ENCODE data around the gene PTCH1.

The PTCH1 gene

DNA sequence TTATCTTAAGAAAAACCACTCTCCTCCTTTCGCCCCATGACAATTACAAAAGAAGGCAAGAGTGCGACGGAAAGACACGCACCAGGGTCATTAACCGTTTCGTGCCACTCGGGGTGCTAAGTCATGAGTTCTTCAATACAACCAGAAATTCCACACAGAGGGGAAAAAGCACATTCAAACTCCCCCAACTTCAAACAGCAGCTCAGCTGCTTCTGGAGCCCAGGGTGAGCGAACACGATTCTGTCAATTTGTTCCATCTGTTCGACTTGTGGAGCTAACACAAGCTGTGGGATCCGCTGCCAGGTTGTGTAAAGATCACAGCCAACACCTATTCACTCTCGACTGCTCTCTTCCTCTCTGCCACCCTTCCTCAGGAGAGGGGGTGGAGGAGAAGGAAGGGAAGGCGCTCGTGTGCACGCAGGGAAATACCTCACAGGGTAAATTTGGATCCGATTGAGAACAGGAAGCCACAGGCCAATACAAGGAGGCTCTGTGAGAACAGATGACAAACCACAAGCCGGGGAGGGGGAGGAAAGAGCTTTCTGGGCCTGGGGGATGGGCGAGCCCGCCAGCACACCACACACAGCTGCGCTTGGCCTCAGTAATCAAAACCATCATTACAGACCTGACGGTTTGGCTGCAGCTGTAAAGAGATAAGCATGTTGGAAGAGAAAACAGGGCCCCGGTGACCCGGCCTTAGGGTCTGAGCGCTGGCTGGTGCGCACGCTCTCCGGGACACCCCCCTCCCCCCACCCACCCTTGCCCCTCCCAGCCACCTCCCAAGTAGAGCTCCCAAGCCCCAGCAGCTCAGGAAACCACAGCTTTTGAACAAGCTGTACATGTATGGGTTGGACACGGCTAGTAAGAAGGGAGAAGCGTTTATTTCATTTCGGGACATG lies 54.3 kb downstream of the PTCH1 start:
- no peak for DNase-seq

- no peak for DNase-seq
These were observed 55.1 kb downstream of the PTCH1 start for GRCh38 chr9:95461448-95462248.

DNA sequence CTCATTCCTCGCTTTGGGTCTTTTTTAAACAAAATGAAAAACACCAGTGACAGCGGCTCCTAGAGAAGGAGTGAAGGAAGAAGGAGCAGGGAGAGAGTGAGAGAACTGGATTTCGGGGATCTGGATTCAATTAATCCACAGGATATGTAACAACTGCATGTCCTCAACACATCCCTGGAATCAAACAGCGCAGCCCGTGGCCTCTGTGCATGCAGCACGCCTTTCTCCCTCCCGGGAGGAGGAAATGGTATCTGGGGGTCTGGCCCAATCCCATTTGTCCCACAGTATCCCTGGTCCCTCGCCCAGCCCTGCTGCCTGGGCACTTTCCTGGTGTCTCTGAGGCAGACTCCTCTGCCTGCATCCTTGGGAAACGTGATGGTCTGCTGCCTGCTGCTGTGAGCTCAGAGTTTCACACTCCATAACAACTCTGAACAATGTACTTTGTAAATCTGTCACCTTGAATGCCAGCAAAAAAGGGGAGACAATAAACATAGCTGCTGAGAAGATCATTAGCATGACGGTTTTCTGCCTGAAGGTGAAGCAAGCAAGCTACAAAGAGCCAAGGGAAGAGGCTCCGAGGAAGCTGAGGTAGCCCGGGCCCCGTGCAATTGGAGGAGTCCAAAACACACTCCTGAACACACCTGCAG lies 56.1 kb downstream of the PTCH1 start:
- no peak for DNase-seq

- no peak for DNase-seq
These were observed 56.8 kb downstream of the PTCH1 start for GRCh38 chr9:95459851-95460517.

DNA sequence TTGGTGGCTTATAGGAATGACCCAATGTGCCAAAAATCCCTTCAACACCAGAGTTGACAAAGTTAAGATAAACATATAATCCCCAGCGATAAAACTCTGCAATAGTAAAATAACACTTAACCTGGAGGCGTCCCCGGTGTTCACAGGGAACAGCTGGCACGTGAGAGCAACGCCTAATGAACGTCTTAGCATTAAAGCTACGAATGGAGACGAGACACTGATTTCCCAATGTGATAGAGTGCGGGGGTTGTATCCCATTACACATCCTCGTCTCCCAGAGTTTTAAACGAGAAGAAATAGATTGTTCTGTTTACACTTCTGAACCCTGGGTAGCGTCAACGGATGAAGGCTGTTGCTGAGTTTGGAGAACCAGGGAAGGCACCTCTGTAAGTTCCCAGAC lies 57.6 kb downstream of the PTCH1 start:
- no peak for DNase-seq

DNA sequence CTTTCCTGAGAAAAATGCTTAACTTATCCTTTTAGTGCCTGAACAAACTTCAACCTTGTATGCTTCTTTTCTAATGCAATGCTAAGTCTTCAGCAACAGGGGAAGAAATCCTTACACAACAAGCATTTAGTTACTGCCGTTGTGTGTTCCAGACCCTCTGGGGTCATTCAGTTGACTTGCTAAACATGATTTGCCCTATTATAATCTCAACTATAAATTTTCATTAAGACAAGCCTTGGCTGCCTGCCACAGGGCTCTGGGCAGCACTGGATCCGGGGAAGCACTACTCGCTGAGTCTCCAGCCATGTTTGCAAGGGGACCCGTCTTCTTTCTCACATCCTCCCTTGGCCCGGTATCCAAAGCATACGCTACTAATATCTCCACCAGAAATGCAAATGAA lies 58.1 kb downstream of the PTCH1 start:
- no peak for DNase-seq

DNA sequence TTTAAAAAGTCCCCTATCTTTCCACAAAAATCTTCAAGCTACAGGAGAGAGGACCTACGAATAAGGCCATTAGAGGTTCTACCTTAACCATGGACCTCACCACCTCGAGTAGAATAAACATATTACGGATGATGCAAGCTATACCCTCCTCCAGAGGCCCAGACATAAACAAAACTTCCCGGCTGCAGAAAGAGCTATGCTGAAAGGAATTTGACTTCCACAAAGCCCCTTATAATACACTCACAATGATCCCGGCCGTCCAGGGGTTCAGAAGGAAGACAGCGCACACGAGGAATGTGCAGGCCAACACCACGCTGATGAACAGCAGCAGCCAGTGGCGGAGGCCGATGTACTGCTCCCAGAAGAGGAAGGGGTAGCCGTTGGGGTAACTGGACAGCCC lies 59.0 kb downstream of the PTCH1 start:
- no peak for DNase-seq

GRCh38 chr9:95455714-95456113 lies 61.1 kb downstream of the PTCH1 start:
- DNase-seq = no peak

DNA sequence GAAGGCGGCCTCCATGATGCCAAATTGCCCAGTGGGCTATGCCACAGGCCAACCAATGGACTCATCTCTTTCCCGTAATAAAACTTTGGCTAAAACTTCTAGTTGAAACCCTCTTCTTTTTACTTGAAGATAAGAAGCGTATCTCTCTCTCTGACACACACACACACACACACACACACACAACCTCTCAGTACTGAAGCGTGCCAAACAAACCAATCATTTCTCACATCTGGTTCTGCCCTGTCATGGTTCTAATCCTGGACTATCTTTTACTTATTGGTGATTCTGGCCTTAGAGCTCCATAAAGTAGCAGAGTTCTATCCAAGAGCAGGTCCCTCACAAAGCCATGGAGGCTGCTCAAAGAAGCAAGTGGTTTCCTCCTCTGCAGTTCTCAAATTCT lies 64.6 kb downstream of the PTCH1 start:
- DNase-seq = no peak

DNA sequence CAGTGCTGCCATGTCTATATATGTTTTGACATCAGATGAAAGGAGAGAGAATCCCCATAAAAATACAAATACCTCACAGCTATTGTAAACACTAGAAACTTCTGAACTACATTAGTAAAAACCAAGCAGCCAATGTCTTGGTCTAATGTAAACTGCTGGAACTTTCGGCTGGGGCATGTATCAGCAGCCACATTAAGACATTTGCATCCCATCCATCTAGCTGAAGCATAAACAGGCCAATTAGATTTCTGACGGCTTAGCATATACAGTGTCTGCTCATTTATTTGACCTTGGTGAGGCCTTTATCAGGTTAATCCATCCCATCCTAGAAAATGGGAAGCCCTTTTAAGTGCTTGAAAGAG lies 65.7 kb downstream of the PTCH1 start:
- no peak for DNase-seq

DNA sequence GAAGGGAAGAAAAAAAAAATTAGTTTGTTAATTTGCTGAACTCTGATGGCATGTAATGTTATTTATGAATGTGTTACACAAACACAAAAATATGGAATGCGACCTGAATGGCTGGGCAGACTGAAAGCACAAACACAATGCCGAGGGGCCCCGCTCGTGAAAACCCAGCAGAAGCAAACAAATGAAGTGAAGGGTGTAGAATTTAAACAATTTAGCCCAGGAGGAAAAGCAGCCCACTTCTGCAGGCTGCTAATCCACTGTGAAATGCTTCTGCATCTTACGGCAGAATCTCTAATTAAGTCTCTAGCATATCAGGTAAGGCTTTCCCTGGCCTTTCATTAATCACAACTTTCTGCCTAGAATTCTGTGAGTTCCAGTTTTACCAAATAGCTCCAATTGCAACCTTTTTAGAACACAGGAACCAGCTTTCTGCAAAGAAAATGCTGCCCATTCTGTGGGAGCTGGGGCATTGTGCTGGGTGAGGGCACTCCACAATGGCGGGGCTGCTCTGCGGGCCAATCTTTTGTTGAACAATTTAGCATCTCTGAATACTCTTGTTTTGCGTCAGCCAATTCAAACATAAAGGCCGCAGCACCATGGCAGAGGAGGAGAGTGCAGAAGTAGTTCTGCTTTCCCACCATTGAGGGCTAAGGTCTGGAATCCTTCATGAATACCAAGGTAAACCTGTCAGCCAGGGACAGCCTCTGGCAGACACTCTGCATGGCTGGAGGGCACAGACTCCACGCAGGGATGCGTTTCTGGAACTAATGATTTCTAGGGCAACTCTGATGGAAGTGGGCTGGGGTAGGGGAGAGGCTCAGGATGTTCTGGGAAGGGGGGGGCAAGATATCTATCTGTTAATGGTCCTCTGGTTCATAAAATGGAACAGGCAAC lies 66.4 kb downstream of the PTCH1 start:
- DNase-seq = no peak

DNA sequence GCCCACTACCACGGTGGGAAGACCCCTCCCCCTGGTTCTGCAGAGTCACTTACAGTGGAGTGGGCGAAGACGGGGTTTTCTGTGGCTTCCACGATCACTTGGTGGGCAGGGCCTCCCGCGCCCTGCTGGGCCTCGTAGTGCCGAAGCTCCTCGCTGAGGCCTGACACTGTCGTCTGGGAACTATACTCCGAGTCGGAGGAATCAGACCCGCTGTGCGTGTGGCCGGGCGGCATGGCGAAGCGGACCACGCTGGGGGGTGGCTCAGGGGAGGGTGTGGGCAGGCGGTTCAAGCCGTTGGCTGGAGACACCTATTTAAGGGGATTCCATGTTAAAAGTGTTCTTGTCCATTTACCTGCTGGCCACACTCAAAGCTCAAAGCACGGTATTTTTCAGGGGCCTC lies 67.8 kb downstream of the PTCH1 start:
- DNase-seq = no peak

- no peak for DNase-seq
These were observed 68.9 kb downstream of the PTCH1 start for GRCh38 chr9:95447660-95448420.

DNA sequence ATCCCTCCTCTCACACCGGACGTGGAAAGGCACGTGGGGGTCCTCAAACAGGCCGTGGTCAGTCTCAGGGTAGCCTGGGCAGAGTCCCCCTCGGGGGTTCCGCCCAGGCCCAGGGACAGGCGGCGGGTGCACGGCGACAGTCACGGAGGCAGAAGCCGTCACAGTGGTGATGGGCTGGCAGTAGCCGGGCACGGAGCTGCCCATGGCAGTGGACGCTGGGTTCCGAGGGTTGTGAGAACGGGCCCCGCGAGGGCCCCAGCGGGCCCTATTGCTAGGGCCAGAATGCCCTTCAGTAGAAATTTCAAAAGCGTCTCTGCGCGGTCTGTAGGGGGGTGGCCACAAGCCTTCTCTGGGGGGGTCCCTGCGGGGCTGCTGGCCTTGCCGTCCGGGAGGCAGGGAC lies 69.8 kb downstream of the PTCH1 start:
- DNase-seq = no peak

- no peak for DNase-seq
These were observed 70.5 kb downstream of the PTCH1 start for GRCh38 chr9:95446259-95446658.

DNA sequence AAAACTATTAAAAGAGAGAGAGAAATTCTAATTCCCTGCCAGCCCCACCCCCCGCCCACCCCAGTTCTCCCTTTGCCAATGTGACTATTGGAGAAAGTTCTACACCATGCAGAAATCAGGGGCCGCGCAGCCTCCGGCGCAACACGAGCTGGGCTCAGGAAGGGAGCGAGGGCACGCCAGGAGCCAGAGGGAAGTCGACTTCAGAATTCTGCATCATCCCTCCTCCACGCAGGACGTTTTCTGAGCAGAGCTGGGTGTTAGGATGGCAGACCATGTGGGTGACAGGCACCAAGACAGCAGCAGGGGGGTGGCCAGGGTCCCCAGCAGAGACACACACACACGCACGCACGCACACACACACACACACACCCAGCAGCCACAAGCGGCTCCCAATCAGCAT lies 72.6 kb downstream of the PTCH1 start:
- no peak for DNase-seq

DNA sequence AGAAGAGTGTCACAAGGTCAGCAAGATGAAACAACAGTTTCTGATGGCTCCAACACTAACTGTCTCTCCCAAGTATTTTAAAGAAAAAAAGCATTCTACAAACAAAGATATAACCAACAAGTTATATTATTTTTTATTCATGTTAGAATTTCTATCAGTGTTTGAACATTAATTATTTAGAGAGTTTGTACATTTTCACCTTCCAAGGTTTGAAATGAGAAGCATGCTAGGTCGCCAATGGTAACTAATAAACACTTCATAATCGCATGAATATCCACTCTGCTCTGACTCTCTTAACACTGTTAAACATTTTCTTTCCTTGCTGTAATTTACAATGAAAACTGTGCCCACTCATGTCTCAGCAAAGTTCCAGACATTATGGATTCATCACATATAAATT lies 73.5 kb downstream of the PTCH1 start:
- no peak for DNase-seq

DNA sequence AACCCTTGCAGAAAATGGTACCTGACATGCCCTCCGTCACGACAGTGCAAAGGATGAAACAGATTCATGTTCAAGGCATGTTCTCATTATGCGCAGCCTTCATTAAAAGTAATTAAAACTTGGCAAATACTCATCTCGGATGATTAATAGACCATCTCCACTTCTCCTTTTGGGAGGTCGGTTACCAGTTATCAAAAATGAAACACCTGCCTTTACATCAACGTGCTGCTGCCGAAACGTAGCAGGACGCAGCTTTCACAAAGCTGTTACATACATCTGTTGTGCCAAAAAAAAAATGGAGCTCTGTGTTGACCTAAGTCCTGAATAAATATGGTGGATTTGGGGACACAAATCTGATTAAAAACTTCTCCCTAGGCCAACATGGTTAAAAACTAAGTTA lies 75.7 kb downstream of the PTCH1 start:
- DNase-seq = no peak

- DNase-seq = no peak
These were observed 76.3 kb downstream of the PTCH1 start for GRCh38 chr9:95440447-95440846.

- no peak for DNase-seq
These were observed 78.0 kb downstream of the PTCH1 start for GRCh38 chr9:95438561-95439357.

- no peak for DNase-seq
These were observed 79.2 kb downstream of the PTCH1 start for GRCh38 chr9:95437559-95437958.
